Mesendoderm (in vitro differentiated cells): Measurements from ENCODE around the gene ATP5F1D.
A peak's percentile ranks its signal among the peaks of the same experiment; 100 is the strongest.

Experiments
- DNase-seq: peaks from one replicate; pipeline ENCODE4 v3.0.0; 2013
- H2AK5ac ChIP-seq: 2 replicates; pipeline ENCODE4 v1.6.1; 2013; ENCODE audit warnings: low read length, inconsistent platforms
- H2BK120ac ChIP-seq: 2 replicates; pipeline ENCODE4 v1.6.1; 2013; ENCODE audit warnings: low read depth, mild to moderate bottlenecking, low read length, moderate library complexity, mixed read lengths
- H2BK15ac ChIP-seq: replicated peaks from 2 replicates; pipeline ENCODE4 v1.6.1; 2013; ENCODE audit warnings: low read depth, mild to moderate bottlenecking, moderate library complexity
- H2BK5ac ChIP-seq: 2 replicates; pipeline ENCODE4 v1.6.1; 2013; ENCODE audit warnings: low read length, inconsistent platforms
- H3K18ac ChIP-seq: 2 replicates; pipeline ENCODE4 v1.6.1; 2013; ENCODE audit warnings: mild to moderate bottlenecking, low read length, mixed read lengths
- H3K23ac ChIP-seq: one replicate; pipeline ENCODE4 v1.6.1; 2013; ENCODE audit warnings: low read length
- H3K27ac ChIP-seq: 2 replicates; pipeline ENCODE4 v1.5.1; 2013; ENCODE audit warnings: low read depth, mild to moderate bottlenecking, inconsistent platforms, low read length, moderate library complexity
- H3K27me3 ChIP-seq: 2 replicates; pipeline ENCODE4 v1.6.1; 2013; ENCODE audit warnings: low read length, control low read depth, mild to moderate bottlenecking, inconsistent platforms; ENCODE audit not compliant: insufficient read depth, poor library complexity
- H3K36me3 ChIP-seq: 2 replicates; pipeline ENCODE4 v1.6.1; 2013; ENCODE audit warnings: low read length, inconsistent platforms; ENCODE audit not compliant: control insufficient read depth, insufficient read depth
- H3K4ac ChIP-seq: one replicate; pipeline ENCODE4 v1.6.1; 2013; ENCODE audit warnings: low read depth, mild to moderate bottlenecking, low read length, moderate library complexity
- H3K4me1 ChIP-seq: 2 replicates; pipeline ENCODE4 v1.6.1; 2013; ENCODE audit warnings: low read depth, low read length, inconsistent platforms; ENCODE audit not compliant: control insufficient read depth
- H3K4me2 ChIP-seq: 2 replicates; pipeline ENCODE4 v1.6.1; 2013; ENCODE audit warnings: low read length
- H3K4me3 ChIP-seq: 2 replicates; pipeline ENCODE4 v1.5.1; 2013; ENCODE audit warnings: mild to moderate bottlenecking, low read length
- H3K56ac ChIP-seq: one replicate; pipeline ENCODE4 v1.6.1; 2013; ENCODE audit warnings: low read length
- H3K79me1 ChIP-seq: 2 replicates; pipeline ENCODE4 v1.6.1; 2013; ENCODE audit warnings: low read length, inconsistent platforms
- H3K79me2 ChIP-seq: 2 replicates; pipeline ENCODE4 v1.6.1; 2013; ENCODE audit warnings: mild to moderate bottlenecking, low read length; ENCODE audit not compliant: control insufficient read depth, insufficient read depth
- H3K9ac ChIP-seq: 2 replicates; pipeline ENCODE4 v1.6.1; 2013; ENCODE audit warnings: low read length, inconsistent platforms
- H4K5ac ChIP-seq: one replicate; pipeline ENCODE4 v1.6.1; 2013; ENCODE audit warnings: low read length
- H4K8ac ChIP-seq: one replicate; pipeline ENCODE4 v1.6.1; 2013; ENCODE audit warnings: low read depth, mild to moderate bottlenecking, control low read depth, low read length, moderate library complexity
- WGBS: extraction: QIAGEN DNeasy Blood & Tissue Kit; methylation state at CpG from one replicate; pipeline ENCODE4 v1.1.7; 2013; ENCODE audit warnings: low lambda C conversion rate, missing lambda C conversion rate; ENCODE audit not compliant: insufficient coverage; ENCODE audit errors: extremely low coverage; 5-methylcytosine and 5-hydroxymethylcytosine counted together

ATP5F1D gene

DNA sequence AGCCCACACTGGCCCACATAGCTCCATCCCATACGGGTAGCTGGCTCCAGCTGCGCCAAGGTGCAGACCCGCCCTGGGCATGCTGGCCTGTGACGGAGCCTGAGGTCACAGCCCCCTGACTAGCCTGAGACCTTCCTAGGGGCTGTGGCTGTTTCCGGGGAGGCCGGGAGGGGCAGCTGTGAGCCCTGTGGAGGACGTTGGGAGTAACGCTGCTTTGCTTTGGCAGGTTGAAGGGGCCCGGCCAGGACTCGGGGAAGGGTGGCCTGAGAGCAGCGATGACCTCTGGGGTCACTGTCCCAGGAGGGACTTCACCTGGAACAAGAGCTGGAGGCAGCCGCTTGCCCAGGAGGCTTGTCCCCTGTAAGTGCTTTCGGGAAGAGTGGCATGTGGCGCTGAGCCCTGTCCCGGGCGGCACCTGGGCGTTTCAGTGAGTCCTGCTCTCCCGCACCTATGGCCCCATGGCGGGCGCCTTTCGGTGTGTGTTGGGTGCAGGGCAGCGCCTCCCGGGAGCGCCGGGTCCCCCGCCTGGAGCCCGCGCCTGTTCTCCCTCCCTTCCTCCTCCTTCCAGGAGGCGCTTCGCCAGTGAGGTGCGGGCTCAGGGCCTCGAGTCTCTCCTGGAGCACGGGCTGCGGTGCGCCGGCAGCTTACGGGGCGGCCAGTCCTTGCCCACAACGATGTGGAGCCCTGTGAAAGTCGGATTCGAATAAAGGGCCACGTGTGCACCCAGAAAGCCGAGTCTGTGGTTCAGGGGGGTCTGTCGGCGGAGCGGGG, 32.7 kb downstream of the ATP5F1D start:
- Histone ChIP-seq H2AK5ac (no peak overlapping the region), H2BK120ac (no peak overlapping the region), H3K79me2 (peaks cover 43% of the 10 kb centered on the region), H3K27ac (peak overlapping the region; percentile 80), H3K18ac (no peak overlapping the region), H2BK15ac (no peak overlapping the region), H3K4ac (no peak overlapping the region), H2BK5ac (no peak overlapping the region), H3K36me3 (peaks cover 14% of the 10 kb centered on the region), H3K23ac (no peak overlapping the region), H3K4me2 (peak overlapping the region; percentile 55), H4K5ac (no peak overlapping the region), H3K79me1 (peaks cover 18% of the 10 kb centered on the region), H3K4me1 (no peaks in the 10 kb centered on the region), H3K9ac (peak overlapping the region; percentile 73), H3K27me3 (no peaks in the 10 kb centered on the region), H4K8ac (no peak overlapping the region), H3K56ac (peak overlapping the region; percentile 93), H3K4me3 (no peak overlapping the region)
- no peak for DNase-seq
- WGBS: no CpG with 5 or more reads among the region's 46 CpGs

GRCh38 chr19:1274852-1275259, 33.3 kb downstream of the ATP5F1D start:
- Histone ChIP-seq H2BK15ac (no peak overlapping the region), H3K56ac (peak overlapping the region; percentile 93), H3K27ac (peak overlapping the region; percentile 80), H4K8ac (no peak overlapping the region), H3K4me3 (peak overlapping the region; percentile 32), H2BK120ac (no peak overlapping the region), H4K5ac (no peak overlapping the region), H3K27me3 (no peaks in the 10 kb centered on the region), H3K79me1 (peaks cover 18% of the 10 kb centered on the region), H2AK5ac (no peak overlapping the region), H3K4ac (no peak overlapping the region), H3K23ac (peak overlapping the region; percentile 50), H3K9ac (peak overlapping the region; percentile 73), H3K36me3 (peaks cover 14% of the 10 kb centered on the region), H3K18ac (no peak overlapping the region), H2BK5ac (no peak overlapping the region), H3K79me2 (peaks cover 40% of the 10 kb centered on the region), H3K4me2 (peak overlapping the region; percentile 55), H3K4me1 (no peaks in the 10 kb centered on the region)
- WGBS: no CpG with 5 or more reads among the region's 44 CpGs
- DNase-seq: no peak

- H3K4me3 ChIP-seq: peak within 1 kb of the TSS; percentile 77
- H3K79me1 ChIP-seq: peaks cover 16% of the 10 kb centered on the region
- peak; percentile 99 for DNase-seq
- H3K9ac ChIP-seq: peak within 1 kb of the TSS; percentile 98
- peaks cover 14% of the 10 kb centered on the region for H3K36me3 ChIP-seq
- WGBS: no CpG with 5 or more reads among the region's 98 CpGs
- no peak within 1 kb of the TSS for H4K8ac ChIP-seq
- H2BK120ac ChIP-seq: no peak within 1 kb of the TSS
- H3K4me2 ChIP-seq: peak within 1 kb of the TSS; percentile 98
- H2AK5ac ChIP-seq: no peak within 1 kb of the TSS
- H3K27me3 ChIP-seq: no peaks in the 10 kb centered on the region
- H2BK5ac ChIP-seq: peak within 1 kb of the TSS; percentile 93
- H3K4me1 ChIP-seq: no peaks in the 10 kb centered on the region
- H3K27ac ChIP-seq: peak within 1 kb of the TSS; percentile 98
- H3K4ac ChIP-seq: peak within 1 kb of the TSS; percentile 40
- H3K79me2 ChIP-seq: peaks cover 35% of the 10 kb centered on the region
- H4K5ac ChIP-seq: no peak within 1 kb of the TSS
- H3K56ac ChIP-seq: peak within 1 kb of the TSS; percentile 99
- H3K23ac ChIP-seq: peak within 1 kb of the TSS; percentile 100
- peak within 1 kb of the TSS; percentile 86 for H3K18ac ChIP-seq
- H2BK15ac ChIP-seq: no peak within 1 kb of the TSS
These were observed 33.9 kb downstream of the ATP5F1D start, which contains the start of gene FAM174C for GRCh38 chr19:1275260-1275975. Gene FAM174C, plus strand, starts transcription at chr19:1275530. Its CDS starts 20 bp downstream, at chr19:1275550.

- no peaks in the 10 kb centered on the region for H3K27me3 ChIP-seq
- H3K79me2 ChIP-seq: peaks cover 28% of the 10 kb centered on the region
- peak overlapping the region; percentile 98 for H3K4me2 ChIP-seq
- no peak for DNase-seq
- peak overlapping the region; percentile 45 for H3K27ac ChIP-seq
- no peak overlapping the region for H4K5ac ChIP-seq
- H3K36me3 ChIP-seq: peaks cover 12% of the 10 kb centered on the region
- H2BK5ac ChIP-seq: peak overlapping the region; percentile 53
- H3K18ac ChIP-seq: peak overlapping the region; percentile 42
- H2AK5ac ChIP-seq: no peak overlapping the region
- H2BK15ac ChIP-seq: no peak overlapping the region
- H3K4ac ChIP-seq: peak overlapping the region; percentile 40
- peak overlapping the region; percentile 91 for H3K56ac ChIP-seq
- H3K23ac ChIP-seq: peak overlapping the region; percentile 3
- no peak overlapping the region for H2BK120ac ChIP-seq
- H3K9ac ChIP-seq: peak overlapping the region; percentile 91
- H3K4me1 ChIP-seq: no peaks in the 10 kb centered on the region
- peak overlapping the region; percentile 77 for H3K4me3 ChIP-seq
- H3K79me1 ChIP-seq: peaks cover 12% of the 10 kb centered on the region
- no peak overlapping the region for H4K8ac ChIP-seq
- no CpG with 5 or more reads among the region's 43 CpGs for WGBS
These were observed 34.6 kb downstream of the ATP5F1D start for GRCh38 chr19:1275976-1276627.

DNA sequence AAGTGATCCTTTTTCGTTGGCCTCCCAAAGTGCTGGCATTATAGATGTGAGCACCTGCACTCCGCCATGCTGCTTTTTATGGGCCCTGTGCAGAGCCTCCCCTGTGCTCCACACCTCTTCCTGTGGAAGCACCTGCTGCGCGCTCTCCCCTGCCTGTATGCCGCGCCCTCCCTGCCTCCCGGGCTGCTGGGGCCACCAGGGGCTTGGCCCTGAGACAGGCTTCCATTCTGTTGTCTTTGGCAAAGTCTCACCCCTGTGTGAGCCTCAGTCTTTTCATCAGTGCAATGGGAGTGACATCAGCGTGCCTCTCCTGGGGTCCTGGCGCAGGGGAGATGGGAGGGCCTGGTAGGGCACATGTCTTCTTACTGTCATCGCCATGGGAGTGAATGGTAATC, 35.1 kb downstream of the ATP5F1D start:
- no peak overlapping the region for H3K27ac ChIP-seq
- peaks cover 11% of the 10 kb centered on the region for H3K36me3 ChIP-seq
- no peak overlapping the region for H3K4me3 ChIP-seq
- H2AK5ac ChIP-seq: no peak overlapping the region
- no peak overlapping the region for H2BK15ac ChIP-seq
- peak overlapping the region; percentile 91 for H3K56ac ChIP-seq
- no peak overlapping the region for H4K5ac ChIP-seq
- no peaks in the 10 kb centered on the region for H3K27me3 ChIP-seq
- no peak overlapping the region for H3K18ac ChIP-seq
- no peak overlapping the region for H4K8ac ChIP-seq
- WGBS: no CpG with 5 or more reads among the region's 10 CpGs
- no peak for DNase-seq
- H3K9ac ChIP-seq: peak overlapping the region; percentile 91
- peaks cover 10% of the 10 kb centered on the region for H3K79me1 ChIP-seq
- H3K79me2 ChIP-seq: peaks cover 23% of the 10 kb centered on the region
- H3K4me2 ChIP-seq: no peak overlapping the region
- no peak overlapping the region for H3K23ac ChIP-seq
- no peak overlapping the region for H2BK120ac ChIP-seq
- no peak overlapping the region for H2BK5ac ChIP-seq
- H3K4me1 ChIP-seq: no peaks in the 10 kb centered on the region
- no peak overlapping the region for H3K4ac ChIP-seq
